GM18505 (cell line): ENCODE results near the gene NKAPL.
"Not testable (repeated sequence)": the region's sequence is repeated elsewhere in the genome, so short reads cannot be mapped to it uniquely, and the experiment has no call there.

Experiments
- ATAC-seq: cut with Tn5 transposase; IDR thresholded peaks from one replicate; pipeline ENCODE4 v1.9.1; 2021; ENCODE audit not compliant: unreplicated experiment
- POLR2A ChIP-seq: IDR thresholded peaks from 4 replicates; pipeline ENCODE4 v1.6.1; 2011; ENCODE audit warnings: borderline replicate concordance; ENCODE audit not compliant: insufficient read depth, insufficient read length; ENCODE audit errors: extremely low read depth

Gene NKAPL

GRCh38 chr6:28295326-28295725 is 36.2 kb downstream of the NKAPL start:
- TF ChIP-seq POLR2A: no peak
- ATAC-seq: no peak

- ATAC-seq: no peak
- no peak for TF ChIP-seq POLR2A
These were observed 37.5 kb downstream of the NKAPL start for GRCh38 chr6:28296520-28297060.

- peak; percentile 78 for ATAC-seq
- no peak for TF ChIP-seq POLR2A
These were observed 44.5 kb downstream of the NKAPL start for GRCh38 chr6:28303570-28303969.

GRCh38 chr6:28306363-28306762 is 47.3 kb downstream of the NKAPL start:
- ATAC-seq: not testable (repeated sequence)
